SKM-1 treated with dmso at 0.1 percent for 144 hours (cell line): ENCODE measurements around the gene PPP1R36.
A peak's percentile ranks its signal among the peaks of the same experiment; 100 is the strongest.
"Not testable (repeated sequence)": the region's sequence is repeated elsewhere in the genome, so short reads cannot be mapped to it uniquely, and the experiment has no call there.

Experiments used
- DNase-seq: peaks from one replicate; lab custom pipeline; 2025; ENCODE audit not compliant: unreplicated experiment; lab: John Stamatoyannopoulos, UW

The PPP1R36 gene

GRCh38 chr14:64518229-64518628, 31.5 kb upstream of the PPP1R36 start:
- no peak for DNase-seq

GRCh38 chr14:64520699-64521098, 29.1 kb upstream of the PPP1R36 start:
- DNase-seq, result no peak

GRCh38 chr14:64522591-64523355, 27.0 kb upstream of the PPP1R36 start:
- DNase-seq, result no peak

GRCh38 chr14:64525354-64525753, 24.4 kb upstream of the PPP1R36 start:
- no peak for DNase-seq

GRCh38 chr14:64531567-64531966, 18.2 kb upstream of the PPP1R36 start:
- DNase-seq, result no peak

GRCh38 chr14:64536488-64537245, 13.1 kb upstream of the PPP1R36 start:
- peak; percentile 12 for DNase-seq

GRCh38 chr14:64540208-64541202, 9.3 kb upstream of the PPP1R36 start, which contains the start of gene HSPA2:
HSPA2 (plus strand) TSS chr14:64540741; CDS start chr14:64540850, 109 bp downstream.
- peak; percentile 73 for DNase-seq

GRCh38 chr14:64541261-64541971, 8.3 kb upstream of the PPP1R36 start:
- DNase-seq, result no peak

- DNase-seq, result no peak
Measured at GRCh38 chr14:64541972-64542835, 7.6 kb upstream of the PPP1R36 start.

GRCh38 chr14:64542836-64543201, 6.9 kb upstream of the PPP1R36 start:
- DNase-seq, result no peak

GRCh38 chr14:64544607-64545312, 5.0 kb upstream of the PPP1R36 start:
- DNase-seq, result no peak

- DNase-seq, result no peak
Measured at GRCh38 chr14:64549016-64549415, 745 bp upstream of the PPP1R36 start.

GRCh38 chr14:64550621-64551333, 1.0 kb downstream of the PPP1R36 start:
- no peak for DNase-seq

GRCh38 chr14:64554556-64554955, 4.8 kb downstream of the PPP1R36 start:
- DNase-seq, result no peak

- DNase-seq, result no peak
Measured at GRCh38 chr14:64556526-64556925, 6.8 kb downstream of the PPP1R36 start.

- DNase-seq, result not testable (repeated sequence)
Measured at GRCh38 chr14:64558216-64558615, 8.5 kb downstream of the PPP1R36 start.

GRCh38 chr14:64561631-64562030, 11.9 kb downstream of the PPP1R36 start:
- no peak for DNase-seq

GRCh38 chr14:64562436-64562835, 12.7 kb downstream of the PPP1R36 start:
- DNase-seq, result no peak
